NOMO-1 (cell line): ENCODE results near the gene ABCD3.
"Not testable (repeated sequence)": the region's sequence is repeated elsewhere in the genome, so short reads cannot be mapped to it uniquely, and the experiment has no call there.

ENCODE experiments used
- DNase-seq, 2 experiments: peaks; one replicate each; lab custom pipeline; 2025; ENCODE audit not compliant: unreplicated experiment in 2 of 2; lab: John Stamatoyannopoulos, UW

Gene ABCD3

DNA sequence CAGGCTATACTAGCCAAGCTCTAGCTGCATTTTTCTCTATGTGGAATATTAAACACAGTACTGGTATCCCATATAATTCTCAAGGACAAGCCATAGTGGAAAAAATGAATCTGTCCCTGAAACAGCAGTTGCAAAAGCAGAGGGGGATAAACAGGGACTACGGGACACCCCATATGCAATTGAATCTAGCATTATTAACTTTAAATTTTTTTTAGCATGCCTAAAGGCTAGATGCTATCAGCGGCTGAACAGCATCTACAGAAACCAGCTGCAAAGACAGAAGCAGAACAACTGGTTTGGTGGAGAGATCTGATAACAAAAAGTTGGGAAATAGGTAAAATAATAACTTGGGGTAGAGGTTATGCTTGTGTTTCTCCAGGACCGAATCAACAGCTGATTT lies 30.6 kb downstream of the ABCD3 start:
- not testable (repeated sequence) for DNase-seq

DNA sequence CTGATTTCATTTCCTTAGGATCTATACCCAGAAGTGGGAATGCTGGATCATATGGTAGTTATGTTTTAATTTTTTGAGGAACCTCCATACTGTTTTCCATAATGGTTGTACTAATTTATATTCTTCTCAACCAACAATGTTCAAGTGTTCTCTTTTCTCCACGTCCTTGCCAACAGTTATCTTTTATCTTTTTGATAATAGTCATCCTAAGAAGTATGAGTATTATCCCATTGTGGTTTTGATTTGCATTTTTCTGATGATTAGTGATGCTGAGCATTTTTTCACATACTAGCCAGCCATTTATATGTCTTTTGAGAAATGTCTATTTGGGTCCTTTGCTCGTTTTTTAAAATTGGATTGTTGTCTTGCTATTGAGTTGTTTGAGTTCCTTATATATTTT lies 38.5 kb downstream of the ABCD3 start:
- no peak for DNase-seq

GRCh38 chr1:94462606-94463005 lies 44.4 kb downstream of the ABCD3 start:
- DNase-seq, result no peak

DNA sequence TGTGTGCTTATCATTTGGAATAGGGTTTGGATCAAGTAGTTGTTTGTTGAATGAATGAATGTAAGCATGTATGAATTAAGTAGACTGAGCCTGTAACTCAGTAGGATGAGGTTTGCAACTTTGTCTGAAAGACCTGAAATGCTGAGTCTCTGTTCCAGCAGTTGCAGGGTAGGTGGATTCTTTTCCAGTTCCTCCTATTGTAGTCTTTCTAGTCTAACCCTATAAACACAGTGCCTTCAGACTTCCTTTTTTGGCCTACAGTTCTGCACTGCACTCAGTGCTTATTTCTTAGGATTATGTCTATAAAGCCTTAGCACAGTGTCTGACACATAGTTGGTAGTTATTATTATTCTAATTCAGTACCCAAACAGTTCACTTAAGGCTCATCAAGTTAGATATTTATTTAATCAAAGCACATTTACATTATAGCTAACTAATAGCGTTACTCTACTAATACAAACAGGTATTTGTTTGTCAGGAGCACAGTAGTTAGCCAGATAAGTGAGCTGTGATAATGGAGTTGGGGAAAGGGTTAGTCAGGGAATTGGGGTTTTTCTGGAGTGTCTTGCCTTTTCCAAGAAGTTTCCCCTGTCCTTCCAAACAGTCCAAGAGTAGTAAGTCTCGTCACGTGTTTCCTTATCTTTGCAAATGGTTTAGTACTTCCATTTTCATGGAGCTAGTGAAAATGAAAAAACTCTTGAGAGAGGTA lies 45.0 kb downstream of the ABCD3 start:
- DNase-seq, result peak; percentile 39 to 50

GRCh38 chr1:94463765-94464330 lies 45.7 kb downstream of the ABCD3 start:
- peak; percentile 53 to 76 for DNase-seq

GRCh38 chr1:94468708-94469107 lies 50.5 kb downstream of the ABCD3 start:
- peak in 1 of 2 experiments; percentile 1 for DNase-seq

GRCh38 chr1:94471271-94471670 lies 53.1 kb downstream of the ABCD3 start:
- no peak for DNase-seq

- no peak for DNase-seq
Observed at GRCh38 chr1:94475232-94475631, 57.0 kb downstream of the ABCD3 start.

DNA sequence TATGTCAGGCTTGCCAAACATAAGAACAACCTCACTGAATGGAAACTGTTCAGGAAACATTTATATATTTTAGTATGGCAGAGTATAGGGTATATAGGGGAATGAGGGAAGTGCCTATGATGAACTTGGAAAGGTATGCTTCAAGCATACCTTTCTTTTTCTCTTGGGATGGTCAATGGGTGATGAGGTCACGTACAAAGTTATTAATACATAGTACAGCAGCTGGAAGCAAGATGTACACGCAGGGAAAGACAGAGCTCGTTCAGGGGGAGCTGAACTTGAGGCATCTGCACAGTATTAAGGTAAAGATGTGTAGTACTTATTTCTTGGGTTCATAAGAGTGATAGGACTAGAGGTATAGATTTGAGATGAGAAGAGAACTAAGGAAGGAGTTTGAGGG lies 61.5 kb downstream of the ABCD3 start:
- DNase-seq, result no peak

GRCh38 chr1:94481473-94481933 lies 63.3 kb downstream of the ABCD3 start:
- DNase-seq, result peak; percentile 37 to 52

DNA sequence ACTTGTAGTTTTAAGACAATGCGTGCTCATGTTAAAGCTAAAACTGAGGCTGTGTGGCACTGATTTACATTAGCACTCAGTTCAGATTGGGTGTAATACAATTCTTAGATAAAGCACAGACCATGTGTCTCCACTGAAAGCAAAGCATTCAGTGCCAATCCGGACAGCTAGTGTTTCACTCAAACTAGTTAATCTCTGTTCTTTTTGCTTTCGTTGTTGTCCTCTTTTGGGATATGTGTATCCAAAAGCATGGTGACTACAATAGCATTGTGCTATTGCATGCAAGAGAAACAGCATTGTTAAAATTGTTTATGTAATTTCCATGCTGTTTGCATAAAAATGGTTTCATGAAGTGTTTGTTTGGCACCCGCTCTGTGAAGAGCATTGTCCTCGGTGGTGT lies 68.8 kb downstream of the ABCD3 start:
- no peak for DNase-seq

DNA sequence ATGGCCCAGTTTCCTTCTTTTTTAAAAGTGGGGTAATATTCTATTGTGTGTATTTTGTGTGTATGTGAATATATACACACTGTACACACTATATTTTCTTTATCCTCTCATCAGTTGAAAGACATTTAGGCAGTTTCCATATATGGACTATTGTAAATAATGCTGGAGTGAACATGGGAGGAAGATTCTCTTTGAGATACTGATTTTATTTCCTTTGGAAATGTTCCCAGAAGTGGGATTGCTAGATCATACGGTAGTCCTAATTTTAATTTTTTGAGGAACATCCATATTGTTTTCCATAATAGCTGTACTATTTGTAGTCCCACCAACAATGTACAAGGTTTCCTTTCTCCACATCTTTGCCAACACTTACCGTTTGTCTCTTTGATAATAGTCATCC lies 72.4 kb downstream of the ABCD3 start:
- DNase-seq, result no peak

DNA sequence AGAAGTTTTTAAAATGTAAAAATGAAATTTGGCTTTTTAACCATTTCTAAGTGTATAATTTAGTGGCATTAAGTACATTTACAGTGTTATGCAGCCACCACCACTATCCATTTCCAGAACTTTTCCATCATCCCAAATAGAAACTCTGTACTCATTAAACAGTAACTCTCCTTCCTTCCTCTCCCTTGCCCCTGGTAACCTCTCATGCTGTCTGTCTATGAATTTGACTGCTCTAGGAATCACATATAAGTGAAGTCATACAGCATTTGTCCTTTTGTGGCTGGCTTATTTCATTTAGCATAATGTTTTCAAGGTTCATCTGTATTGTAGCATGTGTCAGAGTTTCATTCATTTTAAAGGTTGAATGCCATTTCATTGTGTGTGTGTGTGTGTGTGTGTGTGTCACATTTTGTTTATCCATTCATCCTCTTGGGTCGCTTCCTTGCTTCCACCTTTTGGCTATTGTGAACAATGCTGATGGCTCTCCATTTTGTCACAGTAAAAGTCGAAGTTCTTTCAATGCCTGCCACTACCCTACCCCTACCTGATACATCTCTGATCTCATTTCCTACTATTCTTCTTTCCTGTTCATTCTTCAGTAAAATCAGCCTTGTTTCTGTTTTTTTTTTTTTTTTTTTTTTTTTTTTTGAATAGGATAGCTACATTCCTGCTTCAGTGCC lies 78.0 kb downstream of the ABCD3 start:
- DNase-seq, result no peak

DNA sequence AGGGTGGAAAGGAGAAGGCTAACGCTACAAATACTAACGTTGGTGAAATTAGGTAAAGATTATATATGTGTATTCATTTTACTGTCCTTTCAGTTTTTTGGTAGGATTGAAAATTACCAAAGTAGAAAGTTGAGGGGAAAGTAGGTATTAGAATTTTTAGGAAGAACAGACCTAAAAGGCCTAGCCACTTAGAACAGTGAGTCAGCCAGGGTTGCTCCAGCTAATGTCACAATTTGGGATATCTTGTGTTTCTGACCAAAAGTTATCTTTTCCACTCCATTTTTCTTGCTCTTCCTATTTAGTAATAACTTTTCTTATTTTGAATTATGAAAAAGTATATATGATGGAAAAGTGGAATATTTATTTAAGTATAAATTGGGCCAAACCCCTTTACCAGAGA lies 83.2 kb downstream of the ABCD3 start:
- no peak for DNase-seq

- no peak for DNase-seq
Observed at GRCh38 chr1:94501935-94502334, 83.7 kb downstream of the ABCD3 start.

GRCh38 chr1:94503153-94503552 lies 85.0 kb downstream of the ABCD3 start:
- no peak for DNase-seq

DNA sequence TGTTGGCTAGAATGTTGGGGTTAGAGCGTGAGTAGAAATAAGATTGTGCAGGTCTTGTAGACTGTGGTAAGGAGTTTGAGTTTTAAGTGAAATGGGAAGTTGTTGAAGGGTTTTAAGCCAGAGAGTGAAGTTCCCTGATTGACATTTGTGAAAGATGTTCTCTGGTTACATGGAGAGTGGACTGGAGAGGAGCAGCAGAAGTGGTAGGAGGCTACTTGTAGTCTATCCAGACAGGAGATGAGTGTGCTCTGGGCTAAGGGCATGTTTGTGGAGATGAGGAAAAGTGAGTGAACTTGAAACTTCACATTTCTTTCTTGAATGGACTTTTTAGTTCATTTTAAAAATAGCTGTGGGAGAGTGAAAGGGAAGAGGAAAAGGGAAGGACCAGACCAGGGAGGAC lies 86.4 kb downstream of the ABCD3 start:
- DNase-seq, result no peak

GRCh38 chr1:94512816-94513215 lies 94.6 kb downstream of the ABCD3 start:
- DNase-seq, result no peak

DNA sequence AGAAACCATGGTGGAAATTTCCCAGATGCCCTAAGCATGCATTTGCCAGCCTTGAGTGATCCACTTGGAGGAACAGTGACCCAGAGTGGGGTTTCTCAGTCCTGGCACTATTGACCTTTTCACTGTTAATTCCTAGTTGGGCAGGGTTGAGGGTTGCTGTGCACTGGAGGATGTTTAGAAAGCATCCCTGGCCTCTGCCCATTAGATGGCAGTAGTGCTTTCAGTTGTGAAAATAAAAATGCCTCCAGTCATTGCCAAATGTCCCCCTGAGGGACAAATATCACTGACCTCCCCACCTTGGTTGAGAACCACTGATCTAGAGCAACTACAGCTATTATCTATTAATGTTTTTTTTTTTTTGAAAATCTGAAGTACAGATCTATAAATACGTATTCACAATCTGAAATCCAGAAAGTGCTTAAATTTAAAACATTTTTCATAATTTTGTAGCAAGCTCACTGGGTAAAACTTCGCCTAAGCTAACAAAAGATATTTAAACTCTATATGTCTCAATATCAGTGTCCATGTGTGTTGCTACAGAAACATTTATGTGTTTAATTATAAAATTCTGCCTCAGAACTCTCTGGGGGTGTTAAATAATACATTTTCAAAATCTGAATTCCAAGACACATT lies 96.0 kb downstream of the ABCD3 start:
- DNase-seq, result peak in 1 of 2 experiments; percentile 34

- no peak for DNase-seq
Observed at GRCh38 chr1:94515296-94515947, 97.2 kb downstream of the ABCD3 start.

GRCh38 chr1:94519351-94519750 lies 101.2 kb downstream of the ABCD3 start:
- no peak for DNase-seq
